H1 (cell line): Measurements from ENCODE around the gene IL5. TPM values are rescaled to one million over a fixed set of nuclear protein-coding genes. Genes with fewer than 3 reads are reported as not detected.

Experiments
- CTCF ChIA-PET: fragments of 300-600 bp; sonication (Branson Sonifier 250); formaldehyde crosslinking; loops from one replicate; lab custom pipeline; 2021; ENCODE audit not compliant: partially characterized antibody; lab: Charles Lee
- POLR2A ChIA-PET: fragments of 300-600 bp; sonication (Branson Sonifier 250); formaldehyde crosslinking; loops from one replicate; lab custom pipeline; 2021; ENCODE audit warnings: inconsistent platforms; ENCODE audit not compliant: partially characterized antibody; lab: Charles Lee
- DNase-seq, 2 experiments: peaks; one replicate each; pipeline versions ENCODE4 v3.0.0 to v3.0.0-alpha.2; 2010 to 2022; ENCODE audit warnings: low spot score in 2 of 2, low read depth in 1 of 2, mixed read lengths in 1 of 2
- FAIRE-seq: peaks from 2 replicates; lab custom pipeline; 2011; peaks lifted over from hg19 to GRCh38; lab: Jason Lieb, UNC
- H2AFZ ChIP-seq: 2 replicates; pipeline ENCODE4 v1.8.1; 2012; ENCODE audit warnings: low read length, inconsistent platforms
- H2AK5ac ChIP-seq: 2 replicates; pipeline ENCODE4 v1.6.1; 2013; ENCODE audit warnings: low read depth, low read length
- H2BK120ac ChIP-seq: replicated peaks from 2 replicates; pipeline ENCODE3; 2013; ENCODE audit warnings: low read depth, low read length, inconsistent platforms
- H2BK12ac ChIP-seq: 2 replicates; pipeline ENCODE4 v1.6.1; 2013; ENCODE audit warnings: low read depth, low read length
- H2BK15ac ChIP-seq: 2 replicates; pipeline ENCODE4 v1.6.1; 2013; ENCODE audit warnings: low read length
- H2BK20ac ChIP-seq: 2 replicates; pipeline ENCODE4 v1.6.1; 2013; ENCODE audit warnings: low read length
- H2BK5ac ChIP-seq: 2 replicates; pipeline ENCODE4 v1.6.1; 2013; ENCODE audit warnings: low read depth, low read length
- H3K14ac ChIP-seq: 2 replicates; pipeline ENCODE4 v1.6.1; 2013; ENCODE audit warnings: inconsistent platforms; ENCODE audit not compliant: insufficient read length
- H3K18ac ChIP-seq: 2 replicates; pipeline ENCODE4 v1.6.1; 2013; ENCODE audit warnings: low read length; ENCODE audit errors: extremely low read depth
- H3K23ac ChIP-seq: 2 replicates; pipeline ENCODE4 v1.6.1; 2013; ENCODE audit warnings: inconsistent platforms; ENCODE audit not compliant: insufficient read length
- H3K23me2 ChIP-seq: 2 replicates; pipeline ENCODE4 v1.6.1; 2013; ENCODE audit warnings: low read depth, low read length
- H3K27ac ChIP-seq: 2 replicates; pipeline ENCODE4 v1.6.1; 2011; ENCODE audit warnings: low read depth, low read length, inconsistent platforms
- H3K27me3 ChIP-seq, 4 experiments: replicated peaks in 1 of 4; 1 replicate in 1 of 4; 2 replicates in 3 of 4; pipeline versions ENCODE4 v1.6.1 to v1.8.1; 2011 to 2013; ENCODE audit warnings: low read length in 3 of 4, mild to moderate bottlenecking in 3 of 4, inconsistent platforms in 2 of 4, mixed read lengths in 2 of 4, moderate library complexity in 1 of 4; ENCODE audit not compliant: control insufficient read depth in 3 of 4, insufficient read depth in 3 of 4; ENCODE audit errors: extremely low read depth in 1 of 4
- H3K36me3 ChIP-seq, 4 experiments: 2 replicates each; pipeline versions ENCODE4 v1.6.1 to v1.8.1; 2011 to 2013; ENCODE audit warnings: mild to moderate bottlenecking in 4 of 4, low read length in 3 of 4, moderate library complexity in 2 of 4, control low read depth in 1 of 4, inconsistent platforms in 1 of 4; ENCODE audit not compliant: insufficient read depth in 4 of 4, control insufficient read depth in 2 of 4
- H3K4ac ChIP-seq: replicated peaks from 2 replicates; pipeline ENCODE3; 2013; ENCODE audit warnings: low read length, low read depth, mixed read lengths, inconsistent platforms; ENCODE audit not compliant: insufficient read length
- H3K4me1 ChIP-seq, 4 experiments: replicated peaks in 1 of 4; 1 replicate in 1 of 4; 2 replicates in 3 of 4; pipeline versions ENCODE4 v1.6.1 to v1.8.1; 2011 to 2013; ENCODE audit warnings: low read length in 3 of 4, inconsistent platforms in 2 of 4, mixed read lengths in 1 of 4; ENCODE audit not compliant: insufficient read depth in 4 of 4, control insufficient read depth in 3 of 4
- H3K4me2 ChIP-seq, 2 experiments: 2 replicates each; pipeline versions ENCODE4 v1.6.1 to v1.8.1; 2011 to 2013; ENCODE audit warnings: low read depth in 2 of 2, low read length in 2 of 2, control low read depth in 1 of 2, inconsistent platforms in 1 of 2, mild to moderate bottlenecking in 1 of 2; ENCODE audit not compliant: insufficient read depth in 1 of 2
- H3K4me3 ChIP-seq, 4 experiments: fragments of 200-600, 300-600 bp in 1 of 4; sonication (generic), shearing (Covaris generic), sonication (Bioruptor Twin) in 1 of 4; 2 replicates each; pipeline versions ENCODE4 v1.5.1 to v1.8.1; 2011 to 2016; ENCODE audit warnings: low read length in 4 of 4, low read depth in 3 of 4, control low read depth in 2 of 4, inconsistent platforms in 2 of 4, mild to moderate bottlenecking in 2 of 4, mixed read lengths in 1 of 4, moderate library complexity in 1 of 4; ENCODE audit not compliant: insufficient read depth in 2 of 4; ENCODE audit errors: extremely low read depth in 1 of 4
- H3K56ac ChIP-seq: replicated peaks from 2 replicates; pipeline ENCODE3; 2013; ENCODE audit warnings: low read depth, mild to moderate bottlenecking, mixed read lengths, low read length, inconsistent platforms; ENCODE audit not compliant: insufficient read length
- H3K79me1 ChIP-seq: 2 replicates; pipeline ENCODE4 v1.6.1; 2013; ENCODE audit warnings: low read depth, low read length, control low read depth
- H3K79me2 ChIP-seq, 2 experiments: 2 replicates each; pipeline versions ENCODE4 v1.6.1 to v1.8.1; 2012 to 2013; ENCODE audit warnings: low read length in 2 of 2, mild to moderate bottlenecking in 2 of 2, inconsistent platforms in 1 of 2; ENCODE audit not compliant: insufficient read depth in 2 of 2, control insufficient read depth in 1 of 2
- H3K9ac ChIP-seq, 4 experiments: replicated peaks in 1 of 4; 1 replicate in 1 of 4; 2 replicates in 3 of 4; pipeline versions ENCODE4 v1.6.1 to v1.8.1; 2011 to 2013; ENCODE audit warnings: low read depth in 3 of 4, low read length in 3 of 4, control low read depth in 2 of 4, mild to moderate bottlenecking in 2 of 4, moderate library complexity in 2 of 4, inconsistent platforms in 1 of 4; ENCODE audit errors: extremely low read depth in 1 of 4
- H3K9me3 ChIP-seq, 2 experiments: 2 replicates each; pipeline versions ENCODE4 v1.6.1 to v1.8.1; 2012 to 2013; ENCODE audit warnings: mild to moderate bottlenecking in 2 of 2, moderate library complexity in 2 of 2, control low read depth in 1 of 2, inconsistent platforms in 1 of 2, low read depth in 1 of 2, low read length in 1 of 2, mixed read lengths in 1 of 2; ENCODE audit not compliant: insufficient read depth in 2 of 2
- H4K20me1 ChIP-seq, 2 experiments: replicated peaks in 1 of 2; 2 replicates each; pipeline versions ENCODE3 to v1.8.1; 2011 to 2013; ENCODE audit warnings: inconsistent platforms in 2 of 2, low read length in 2 of 2, mild to moderate bottlenecking in 1 of 2; ENCODE audit not compliant: insufficient read depth in 2 of 2, control insufficient read depth in 1 of 2
- H4K5ac ChIP-seq: 2 replicates; pipeline ENCODE4 v1.6.1; 2013; ENCODE audit warnings: low read length, low read depth, mixed read lengths, inconsistent platforms; ENCODE audit not compliant: insufficient read length
- H4K8ac ChIP-seq: 2 replicates; pipeline ENCODE4 v1.8.0; 2013; ENCODE audit warnings: mild to moderate bottlenecking, moderate library complexity, low read length, inconsistent platforms; ENCODE audit not compliant: insufficient read depth; ENCODE audit errors: extremely low read depth
- H4K91ac ChIP-seq: replicated peaks from 2 replicates; pipeline ENCODE3; 2013; ENCODE audit warnings: low read length, mixed read lengths, inconsistent platforms; ENCODE audit not compliant: insufficient read length
- FOSL1 ChIP-seq: IDR thresholded peaks from 2 replicates; pipeline ENCODE4 v1.6.1; 2011; ENCODE audit warnings: mild to moderate bottlenecking, low read depth, low read length, moderate library complexity; ENCODE audit not compliant: insufficient read depth
- PHF8 ChIP-seq: fragments of 200-600 bp; sonication (generic); conservative IDR thresholded peaks from 2 replicates; pipeline ENCODE4 v1.7.1; 2012; ENCODE audit warnings: low read depth, mild to moderate bottlenecking, inconsistent platforms, low read length, moderate library complexity
- POLR2A ChIP-seq, 2 experiments: IDR thresholded peaks; 1 replicate in 1 of 2; 2 replicates in 1 of 2; pipeline ENCODE4 v1.6.1; 2011; ENCODE audit warnings: low read depth in 2 of 2, low read length in 2 of 2, mild to moderate bottlenecking in 2 of 2; ENCODE audit errors: control extremely low read depth in 1 of 2
- RAD21 ChIP-seq, 2 experiments: IDR thresholded peaks in 1 of 2; conservative IDR thresholded peaks in 1 of 2; 2 replicates each; pipeline ENCODE4 v1.6.1; 2011; ENCODE audit warnings: low read depth in 2 of 2, low read length in 2 of 2, improper control_type of control experiment in 1 of 2, inconsistent platforms in 1 of 2, mild to moderate bottlenecking in 1 of 2, moderate library complexity in 1 of 2
- RBBP5 ChIP-seq: IDR thresholded peaks from 2 replicates; pipeline ENCODE4 v1.7.1; 2012; ENCODE audit warnings: low read depth, mild to moderate bottlenecking, inconsistent platforms, low read length, moderate library complexity, borderline replicate concordance
- TAF1 ChIP-seq: IDR thresholded peaks from 2 replicates; pipeline ENCODE4 v1.6.1; 2011; ENCODE audit warnings: mild to moderate bottlenecking, low read depth, low read length
- TBP ChIP-seq: IDR thresholded peaks from 2 replicates; pipeline ENCODE4 v1.6.1; 2011; ENCODE audit warnings: low read depth, low read length, improper control_type of control experiment
- YY1 ChIP-seq: IDR thresholded peaks from 2 replicates; pipeline ENCODE4 v1.6.1; 2011; ENCODE audit warnings: low read depth, mild to moderate bottlenecking, low read length
- WGBS, 2 experiments: shearing (Covaris generic) in 1 of 2; methylation state at CpG; one replicate each; pipeline versions ENCODE4 v1.1.6 to v1.1.7; 2013 to 2015; ENCODE audit warnings: low lambda C conversion rate in 2 of 2, mixed read lengths in 2 of 2, inconsistent platforms in 1 of 2, low coverage in 1 of 2, missing lambda C conversion rate in 1 of 2; ENCODE audit not compliant: insufficient replicate concordance in 2 of 2, insufficient coverage in 1 of 2, insufficient read length in 1 of 2; ENCODE audit errors: extremely low coverage in 1 of 2, missing lambda C conversion rate in 1 of 2; 5-methylcytosine and 5-hydroxymethylcytosine counted together
- polyA plus RNA-seq, 7 experiments: library from polyadenylated mRNA; depleted of rRNA in 3 of 7; stranded (reverse) in 5 of 7; unstranded in 2 of 7; fragments of >200 nt in 5 of 7; fragments of 200-250 nt in 2 of 7; gene quantifications; 1 replicate in 5 of 7; 2 replicates in 1 of 7; 4 replicates in 1 of 7; pipeline versions ENCODE4 v1.2.1 to v1.2.3, GENCODE V29; 2011 to 2013; ENCODE audit warnings: missing spikeins in 2 of 7, mixed read lengths in 2 of 7
- total RNA-seq: library from RNA; stranded (reverse); fragmentation: NEBNext Ultra II Directional; extraction: Animal tissue kit (Norgen Biotek cat#: 25700); gene quantifications from 2 replicates; pipeline ENCODE4 v1.2.1, GENCODE V29; 2021
- TF ChIP-seq, protein P1 (sequence below): IDR thresholded peaks from 2 replicates; pipeline ENCODE4 v1.6.1; 2012; ENCODE audit warnings: inconsistent platforms

The IL5 gene
- total and polyA plus RNA-seq, 2 of the 8 experiments (the other 6 are each of a cell fraction or from before 2014, with no cell fraction given) = not detected

GRCh38 chr5:132496631-132497487 lies 46.5 kb downstream of the IL5 start:
- 0 out of 2 replicates have a peak overlapping the region, but pooled peaks have one; percentile 17 for H2AK5ac ChIP-seq
- peak overlapping the region; percentile 85; the same call in 1 of the 2 replicates for H2BK5ac ChIP-seq
- peak in 1 of 2 experiments; percentile 92 for DNase-seq
- H3K23me2 ChIP-seq = peaks cover 12% of the 10 kb centered on the region; the same call in 1 of the 2 replicates
- H3K79me2 ChIP-seq = no peaks in the 10 kb centered on the region
- peaks cover 0 to 2% (median 0%) of the 10 kb centered on the region in 4 experiments; a peak in 3 of 7 replicates for H3K27me3 ChIP-seq
- H3K9ac ChIP-seq = peak overlapping the region in 3 of 4 experiments; percentile 12 to 40 (median 34); a peak in 4 of 7 replicates
- H3K4me2 ChIP-seq = peak overlapping the region; percentile 65 to 87
- no peak for FAIRE-seq
- no peaks in the 10 kb centered on the region for H4K20me1 ChIP-seq
- H2BK15ac ChIP-seq = no peak overlapping the region
- peak overlapping the region; percentile 51 to 88 (median 84) for H3K4me3 ChIP-seq
- POLR2A ChIA-PET = interaction anchor here (0.7 to 3.2 kb wide), 13 partner anchors 13 to 259 kb away, joined by 3 to 13 read pairs (median 3); partner anchors contain the start of gene RAD50
- no peak overlapping the region for H3K14ac ChIP-seq
- H4K91ac ChIP-seq = peak overlapping the region; percentile 37
- WGBS, 2 experiments = 5% methylated on average over 48 of the region's 62 CpGs; no CpG with 5 or more reads in 1 of the 2 experiments
- H3K36me3 ChIP-seq = no peaks in the 10 kb centered on the region
- H3K9me3 ChIP-seq = no peaks in the 10 kb centered on the region
- H3K79me1 ChIP-seq = no peaks in the 10 kb centered on the region
- no peak overlapping the region; the same call in 1 of the 2 replicates for H3K27ac ChIP-seq
- no peak overlapping the region for H2BK120ac ChIP-seq
- H4K5ac ChIP-seq = peak overlapping the region; percentile 24
- H3K23ac ChIP-seq = no peak overlapping the region
- CTCF ChIA-PET = interaction anchor here (0.7 to 19.9 kb wide), 13 partner anchors 9 to 108 kb away, joined by 3 to 353 read pairs (median 15); no protein-coding TSS in a partner anchor
- H3K4ac ChIP-seq = no peak overlapping the region
- H3K18ac ChIP-seq = peak overlapping the region; percentile 98
- 0 out of 2 replicates have a peak overlapping the region, but pooled peaks have one; percentile 30 for H2AFZ ChIP-seq
- H2BK20ac ChIP-seq = 0 out of 2 replicates have a peak overlapping the region, but pooled peaks have one; percentile 80
- no peak overlapping the region for H3K56ac ChIP-seq
- H4K8ac ChIP-seq = peak overlapping the region; percentile 54
- H3K4me1 ChIP-seq = peaks cover 7 to 14% (median 7%) of the 10 kb centered on the region in 4 experiments; a peak in 6 of 7 replicates
- H2BK12ac ChIP-seq = peak overlapping the region; percentile 71; the same call in 1 of the 2 replicates
- TF ChIP-seq PHF8 (peak; percentile 58), TAF1 (peak; percentile 18), RBBP5 (peak; percentile 76; the same call in 1 of the 2 replicates), YY1 (peak; percentile 5; the same call in 1 of the 2 replicates), TBP (0 out of 2 replicates have a peak, but pooled peaks have one; percentile 47), FOSL1 (no peak), POLR2A (IDR thresholded peaks at IDR 0.05; ENCODE audit: control extremely low read depth in 1 of 2, low read depth in 2 of 2, low read length in 2 of 2) (no peak), RAD21 (IDR thresholded peaks at IDR 0.05 in 1 of 2, conservative IDR thresholded peaks at IDR 0.05 in 1 of 2; ENCODE audit: low read depth in 2 of 2, low read length in 2 of 2) (0 out of 4 replicates have a peak, but pooled peaks of 1 of the 2 experiments have one; percentile 3)
- TF ChIP-seq, protein P1, sequence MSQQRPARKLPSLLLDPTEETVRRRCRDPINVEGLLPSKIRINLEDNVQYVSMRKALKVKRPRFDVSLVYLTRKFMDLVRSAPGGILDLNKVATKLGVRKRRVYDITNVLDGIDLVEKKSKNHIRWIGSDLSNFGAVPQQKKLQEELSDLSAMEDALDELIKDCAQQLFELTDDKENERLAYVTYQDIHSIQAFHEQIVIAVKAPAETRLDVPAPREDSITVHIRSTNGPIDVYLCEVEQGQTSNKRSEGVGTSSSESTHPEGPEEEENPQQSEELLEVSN = peak; percentile 62; the same call in 1 of the 2 replicates
